CD4-positive, alpha-beta memory T cell (primary cell): Measurements from ENCODE around the gene SH3GL3. TPM values are rescaled to one million over a fixed set of nuclear protein-coding genes. Genes with fewer than 3 reads are reported as not detected.
A peak's percentile ranks its signal among the peaks of the same experiment; 100 is the strongest.

Source experiments
- CTCF ChIA-PET: fragments of 350-600 bp; sonication (Branson Sonifier 250); formaldehyde crosslinking; loops from one replicate; lab custom pipeline; 2021; ENCODE audit warnings: inconsistent platforms; ENCODE audit not compliant: partially characterized antibody; lab: Charles Lee
- POLR2A ChIA-PET: fragments of 350-600 bp; sonication (Branson Sonifier 250); formaldehyde crosslinking; loops from one replicate; lab custom pipeline; 2021; ENCODE audit not compliant: partially characterized antibody; lab: Charles Lee
- DNase-seq, 5 donors: peaks; one replicate each; pipeline versions ENCODE4 v3.0.0 to v3.0.0-alpha.2; 2020 to 2022; ENCODE audit warnings: mixed read lengths in 1 of 5
- H3K27ac ChIP-seq: one replicate; pipeline ENCODE4 v1.7.0; 2013; ENCODE audit warnings: low read depth, low read length
- H3K27me3 ChIP-seq: 2 replicates; pipeline ENCODE4 v1.7.0; 2013; ENCODE audit warnings: mild to moderate bottlenecking, low read length, moderate library complexity; ENCODE audit not compliant: insufficient read depth
- H3K36me3 ChIP-seq: 2 replicates; pipeline ENCODE4 v1.7.0; 2013; ENCODE audit warnings: mild to moderate bottlenecking, low read length, moderate library complexity; ENCODE audit not compliant: insufficient read depth
- H3K4me1 ChIP-seq: 2 replicates; pipeline ENCODE4 v1.7.0; 2013; ENCODE audit warnings: mild to moderate bottlenecking, low read length, moderate library complexity; ENCODE audit not compliant: insufficient read depth
- H3K4me3 ChIP-seq, 2 donors: one replicate each; pipeline ENCODE4 v1.7.0; 2013; ENCODE audit warnings: low read length in 2 of 2, mild to moderate bottlenecking in 1 of 2
- H3K9me3 ChIP-seq, 2 donors: one replicate each; pipeline ENCODE4 v1.7.0; 2013; ENCODE audit warnings: low read length in 2 of 2, control low read depth in 1 of 2; ENCODE audit not compliant: control insufficient read depth in 1 of 2
- H3K27ac Mint-ChIP-seq, 7 donors: one replicate each; pipeline ENCODE4 v1.8.0; 2020 to 2021; ENCODE audit warnings: mixed read lengths in 7 of 7, mild to moderate bottlenecking in 6 of 7, inconsistent platforms in 3 of 7, moderate library complexity in 3 of 7
- H3K27me3 Mint-ChIP-seq, 2 donors: one replicate each; pipeline ENCODE4 v1.8.0; 2020 to 2021; ENCODE audit warnings: mixed read lengths in 2 of 2
- H3K36me3 Mint-ChIP-seq, 2 donors: one replicate each; pipeline ENCODE4 v1.8.0; 2020 to 2021; ENCODE audit warnings: mixed read lengths in 2 of 2, inconsistent platforms in 1 of 2, mild to moderate bottlenecking in 1 of 2
- H3K4me1 Mint-ChIP-seq, 4 donors: one replicate each; pipeline ENCODE4 v1.8.0; 2020 to 2021; ENCODE audit warnings: mixed read lengths in 4 of 4, mild to moderate bottlenecking in 1 of 4
- H3K4me3 Mint-ChIP-seq, 8 donors: one replicate each; pipeline ENCODE4 v1.8.0; 2020 to 2021; ENCODE audit warnings: mixed read lengths in 8 of 8, mild to moderate bottlenecking in 7 of 8, moderate library complexity in 6 of 8, inconsistent platforms in 3 of 8
- H3K9me3 Mint-ChIP-seq, 8 donors: one replicate each; pipeline ENCODE4 v1.8.0; 2020 to 2021; ENCODE audit warnings: mixed read lengths in 8 of 8, mild to moderate bottlenecking in 5 of 8, inconsistent platforms in 3 of 8, moderate library complexity in 1 of 8
- intact Hi-C: fragments of 100-400 bp; cut with micrococcal nuclease; formaldehyde crosslinking; loops from one replicate; pipeline ENCODE4 v1.15.1; 2023
- polyA plus RNA-seq, 2 donors: library from polyadenylated mRNA; unstranded; fragments of 300-500 nt; fragmentation: Illumina TruSeq; gene quantifications; one replicate each; pipeline ENCODE4 v1.2.3, GENCODE V29; 2021
- total RNA-seq, 2 experiments: library from RNA; stranded (reverse); gene quantifications; one replicate each; pipeline ENCODE4 v1.2.3, GENCODE V29; 2021

Gene SH3GL3
- total and polyA plus RNA-seq, 4 experiments from 2014 or later: 0.34 TPM; not detected in 3

DNA sequence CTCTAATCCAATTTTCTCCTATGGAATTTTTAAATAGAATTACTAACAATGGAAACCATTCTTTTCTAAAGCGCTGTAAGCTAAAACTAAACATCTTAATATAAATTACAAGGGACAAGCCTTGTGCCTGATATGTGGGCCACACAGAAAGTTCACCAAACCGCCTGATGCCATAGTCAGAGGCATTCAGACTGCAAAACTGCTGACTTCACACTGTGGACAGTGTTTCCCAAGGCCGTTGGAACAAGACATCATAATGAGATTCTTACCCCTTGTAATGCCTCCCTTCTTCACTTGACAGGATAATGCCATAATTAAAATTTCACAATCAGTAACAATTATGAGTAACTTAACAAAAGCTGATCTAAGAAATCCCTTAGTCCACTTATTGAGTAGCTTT, 14.9 kb downstream of the SH3GL3 start:
- H3K27ac ChIP-seq: no peak overlapping the region
- H3K27me3 ChIP-seq: no peaks in the 10 kb centered on the region
- intact Hi-C loops: no loop called here
- Mint-ChIP-seq H3K4me3 (no peak overlapping the region), H3K9me3 (peaks cover 0 to 5% (median 2%) of the 10 kb centered on the region in 8 donors), H3K4me1 (no peaks in the 10 kb centered on the region), H3K27me3 (peaks cover 1 to 3% of the 10 kb centered on the region in 2 donors), H3K27ac (no peak overlapping the region), H3K36me3 (peaks cover 0 to 3% of the 10 kb centered on the region in 2 donors)
- H3K4me1 ChIP-seq: no peaks in the 10 kb centered on the region
- H3K9me3 ChIP-seq: no peaks in the 10 kb centered on the region
- ChIA-PET POLR2A (no interaction called here), CTCF (no interaction called here)
- H3K36me3 ChIP-seq: no peaks in the 10 kb centered on the region
- no peak for DNase-seq
- no peak overlapping the region for H3K4me3 ChIP-seq

DNA sequence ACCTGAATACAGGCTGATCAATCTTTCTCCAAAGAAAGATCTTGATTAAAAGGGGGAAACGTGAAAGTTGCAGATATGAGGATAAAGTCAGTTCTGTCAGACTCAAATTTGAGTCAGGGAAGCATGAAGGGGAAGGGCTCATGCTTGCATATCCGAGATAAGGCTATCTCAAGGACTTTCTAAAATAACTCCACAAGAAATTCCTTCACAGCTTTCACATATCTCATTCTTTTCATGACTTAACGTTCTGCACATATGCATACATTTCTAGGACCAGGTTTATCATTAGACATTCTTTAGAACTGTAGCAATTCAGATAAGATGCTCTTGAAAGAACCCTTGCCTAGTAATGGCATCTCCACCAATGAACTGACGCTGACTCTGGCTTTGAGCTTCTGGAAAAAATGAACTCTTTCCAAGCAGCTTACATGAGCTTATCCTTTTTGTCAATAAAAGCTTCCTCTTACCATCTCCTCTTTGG, 15.9 kb downstream of the SH3GL3 start:
- H3K9me3 Mint-ChIP-seq: peaks cover 0 to 5% (median 0%) of the 10 kb centered on the region in 8 donors
- Histone ChIP-seq H3K36me3 (no peaks in the 10 kb centered on the region), H3K4me3 (no peak overlapping the region), H3K9me3 (no peaks in the 10 kb centered on the region), H3K27me3 (no peaks in the 10 kb centered on the region), H3K27ac (no peak overlapping the region), H3K4me1 (no peaks in the 10 kb centered on the region)
- intact Hi-C loops: no loop called here
- H3K4me1 Mint-ChIP-seq: no peaks in the 10 kb centered on the region
- ChIA-PET POLR2A (no interaction called here), CTCF (no interaction called here)
- no peak for DNase-seq
- peaks cover 1 to 3% of the 10 kb centered on the region in 2 donors for H3K27me3 Mint-ChIP-seq
- no peaks in the 10 kb centered on the region for H3K36me3 Mint-ChIP-seq
- H3K4me3 Mint-ChIP-seq: no peak overlapping the region
- H3K27ac Mint-ChIP-seq: no peak overlapping the region

DNA sequence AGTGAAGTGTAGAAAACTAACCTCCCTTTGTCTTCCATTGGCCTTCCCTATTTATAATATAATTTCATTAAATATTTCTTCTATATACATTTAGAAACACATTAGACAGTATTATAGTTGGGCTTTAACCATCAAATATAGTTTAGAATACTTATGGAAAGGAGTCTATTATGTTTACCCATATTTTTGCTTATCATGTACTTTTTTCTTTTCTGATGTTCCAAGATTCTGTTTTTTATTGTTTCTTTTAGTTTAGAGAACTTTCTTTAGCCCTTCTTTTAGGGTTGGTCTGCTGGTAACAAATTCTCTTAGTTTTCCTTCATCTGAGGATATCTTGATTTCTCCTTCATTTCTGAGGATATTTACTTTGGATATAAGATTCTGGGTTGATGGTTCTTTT, 23.7 kb downstream of the SH3GL3 start:
- intact Hi-C loops: no loop called here
- POLR2A ChIA-PET: no interaction called here
- H3K4me3 Mint-ChIP-seq: no peak overlapping the region

DNA sequence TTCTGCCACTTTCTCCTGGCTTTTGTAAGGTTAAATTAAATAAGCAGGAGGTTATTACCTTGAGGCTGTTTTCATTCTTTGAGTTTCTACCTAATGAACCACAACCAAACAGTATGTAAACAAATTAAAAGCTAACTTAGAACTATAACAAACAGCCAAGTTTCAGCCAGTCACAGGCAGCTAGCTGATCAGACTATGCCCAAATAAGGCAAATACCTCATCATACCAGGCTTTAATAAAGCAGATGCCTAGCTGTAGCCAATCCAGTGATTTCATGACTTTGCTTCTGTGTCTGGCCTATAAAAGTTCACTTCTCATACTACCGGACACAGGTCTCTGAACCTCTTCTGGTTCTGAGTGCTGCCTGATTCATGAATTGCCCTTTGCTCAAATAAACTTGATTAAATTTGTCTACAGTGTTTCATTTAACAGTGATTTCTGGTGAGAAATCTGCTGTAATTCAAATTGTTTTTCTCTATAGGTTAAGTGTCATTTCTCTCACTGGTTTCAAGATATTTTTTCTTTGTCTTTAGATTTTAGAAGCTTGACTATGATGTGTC, 24.2 kb downstream of the SH3GL3 start:
- Histone ChIP-seq H3K27me3 (no peaks in the 10 kb centered on the region), H3K36me3 (no peaks in the 10 kb centered on the region), H3K9me3 (no peaks in the 10 kb centered on the region), H3K4me3 (no peak overlapping the region), H3K4me1 (no peaks in the 10 kb centered on the region), H3K27ac (no peak overlapping the region)
- Mint-ChIP-seq H3K4me1 (no peaks in the 10 kb centered on the region), H3K36me3 (no peaks in the 10 kb centered on the region), H3K27me3 (peaks cover 2 to 5% of the 10 kb centered on the region in 2 donors), H3K9me3 (peaks cover 0 to 6% (median under 1%) of the 10 kb centered on the region in 8 donors), H3K4me3 (no peak overlapping the region), H3K27ac (no peak overlapping the region)
- POLR2A ChIA-PET: no interaction called here
- intact Hi-C loops: no loop called here
- DNase-seq: no peak
- CTCF ChIA-PET: no interaction called here

More for the DNA sequence above, 23.7 kb downstream of the SH3GL3 start:
- Histone ChIP-seq H3K27ac (no peak overlapping the region), H3K36me3 (no peaks in the 10 kb centered on the region), H3K27me3 (no peaks in the 10 kb centered on the region), H3K9me3 (no peaks in the 10 kb centered on the region), H3K4me1 (no peaks in the 10 kb centered on the region), H3K4me3 (no peak overlapping the region)
- Mint-ChIP-seq H3K4me1 (no peaks in the 10 kb centered on the region), H3K27me3 (peaks cover 2 to 5% of the 10 kb centered on the region in 2 donors), H3K9me3 (peaks cover 0 to 6% (median under 1%) of the 10 kb centered on the region in 8 donors), H3K36me3 (no peaks in the 10 kb centered on the region), H3K27ac (peak overlapping the region in 1 of 7 donors; percentile 11)
- CTCF ChIA-PET: no interaction called here
- DNase-seq: no peak

DNA sequence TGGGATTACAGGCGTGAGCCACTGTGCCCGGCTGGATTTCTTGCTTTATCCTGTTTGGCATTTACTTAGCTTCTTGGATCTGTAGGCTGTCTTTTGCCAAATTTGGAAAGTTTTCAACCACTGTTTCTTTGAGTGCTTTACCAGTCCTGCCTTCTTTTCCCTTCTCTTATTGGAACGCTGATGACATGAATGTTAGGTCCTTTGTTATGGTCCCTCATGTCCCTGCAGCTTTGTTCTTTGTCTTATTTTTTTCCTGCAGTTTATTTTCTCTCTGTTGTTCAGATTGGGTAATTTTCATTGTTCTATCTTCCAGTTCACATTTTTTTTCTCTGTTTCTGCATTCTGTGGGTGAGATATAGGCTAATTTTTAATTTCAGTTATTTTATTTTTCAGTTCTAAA, 25.0 kb downstream of the SH3GL3 start:
- Mint-ChIP-seq H3K36me3 (no peaks in the 10 kb centered on the region), H3K27me3 (peaks cover 2 to 5% of the 10 kb centered on the region in 2 donors), H3K27ac (no peak overlapping the region), H3K4me1 (no peaks in the 10 kb centered on the region), H3K4me3 (peak overlapping the region in 1 of 8 donors; percentile 4), H3K9me3 (peaks cover 0 to 6% (median under 1%) of the 10 kb centered on the region in 8 donors)
- Histone ChIP-seq H3K27me3 (no peaks in the 10 kb centered on the region), H3K9me3 (no peaks in the 10 kb centered on the region), H3K36me3 (no peaks in the 10 kb centered on the region), H3K27ac (no peak overlapping the region), H3K4me3 (no peak overlapping the region), H3K4me1 (no peaks in the 10 kb centered on the region)
- CTCF ChIA-PET: no interaction called here
- DNase-seq: no peak
- intact Hi-C loops: no loop called here
- POLR2A ChIA-PET: no interaction called here

DNA sequence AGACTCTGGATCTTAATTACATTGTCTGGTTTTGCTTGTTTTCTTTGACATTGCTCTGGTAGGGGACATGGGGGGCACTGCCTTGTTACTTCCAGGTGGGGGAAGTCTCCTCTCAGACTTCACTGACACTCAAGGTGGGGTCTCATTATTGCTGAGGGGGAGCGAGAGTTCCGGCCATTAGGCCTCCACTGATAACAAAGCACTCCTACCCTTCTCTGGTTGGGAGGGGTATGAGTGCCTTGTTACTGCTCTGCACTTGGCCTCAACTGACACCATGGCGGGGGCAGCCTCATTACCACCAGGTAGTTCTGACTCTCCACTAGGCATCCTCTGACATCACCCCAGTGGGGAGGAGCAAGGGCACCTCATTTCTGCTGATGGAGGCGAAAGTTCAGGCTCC, 25.7 kb downstream of the SH3GL3 start:
- ChIA-PET CTCF (no interaction called here), POLR2A (no interaction called here)
- DNase-seq: no peak
- peaks cover 2 to 5% of the 10 kb centered on the region in 2 donors for H3K27me3 Mint-ChIP-seq
- Histone ChIP-seq H3K27ac (no peak overlapping the region), H3K4me3 (no peak overlapping the region), H3K9me3 (no peaks in the 10 kb centered on the region), H3K27me3 (no peaks in the 10 kb centered on the region), H3K36me3 (no peaks in the 10 kb centered on the region), H3K4me1 (no peaks in the 10 kb centered on the region)
- H3K4me1 Mint-ChIP-seq: no peaks in the 10 kb centered on the region
- H3K27ac Mint-ChIP-seq: no peak overlapping the region
- H3K9me3 Mint-ChIP-seq: peaks cover 0 to 6% (median under 1%) of the 10 kb centered on the region in 8 donors
- no peaks in the 10 kb centered on the region for H3K36me3 Mint-ChIP-seq
- no peak overlapping the region for H3K4me3 Mint-ChIP-seq
- intact Hi-C loops: no loop called here

DNA sequence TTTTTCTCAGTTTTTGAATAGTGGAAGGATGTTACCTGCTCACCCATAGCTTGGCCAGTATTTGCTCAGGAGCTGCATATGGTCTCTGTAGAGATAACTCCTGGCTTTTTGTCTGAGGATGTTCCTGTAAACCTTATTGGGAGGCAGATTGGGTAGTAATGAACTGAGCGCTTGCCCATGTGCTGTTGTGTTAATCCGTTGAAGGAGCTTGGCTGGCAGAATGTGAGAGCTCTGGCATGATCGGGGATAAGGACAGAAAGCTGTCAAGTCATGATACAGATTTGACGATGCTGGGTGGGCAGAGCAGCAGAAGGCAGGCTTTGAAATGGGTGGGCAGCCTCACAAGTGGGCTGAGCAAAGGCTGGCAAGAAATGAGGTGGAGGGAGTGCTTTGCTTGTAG, 27.4 kb downstream of the SH3GL3 start:
- Histone ChIP-seq H3K4me1 (no peaks in the 10 kb centered on the region), H3K9me3 (no peaks in the 10 kb centered on the region), H3K27ac (no peak overlapping the region), H3K4me3 (no peak overlapping the region), H3K36me3 (no peaks in the 10 kb centered on the region), H3K27me3 (no peaks in the 10 kb centered on the region)
- Mint-ChIP-seq H3K4me1 (no peaks in the 10 kb centered on the region), H3K27me3 (peaks cover 4 to 6% of the 10 kb centered on the region in 2 donors), H3K36me3 (no peaks in the 10 kb centered on the region), H3K9me3 (peaks cover 0 to 6% (median under 1%) of the 10 kb centered on the region in 8 donors), H3K4me3 (no peak overlapping the region), H3K27ac (no peak overlapping the region)
- no peak for DNase-seq
- ChIA-PET POLR2A (no interaction called here), CTCF (no interaction called here)
- intact Hi-C loops: no loop called here
